ENCODE results near the gene IGSF3. TPM values are rescaled to one million over a fixed set of nuclear protein-coding genes. Genes with fewer than 3 reads are reported as not detected.

Gene IGSF3
- total and polyA plus RNA-seq, 2 of the 8 experiments (the other 6 are each of a cell fraction or from before 2014, with no cell fraction given), result 30.0 to 32.2 TPM

- H2BK120ac ChIP-seq (replicated peaks; ENCODE audit: low read depth, low read length), result no peak overlapping the region
- ChIA-PET POLR2A (ENCODE audit: partially characterized antibody) (interaction anchor here (1.2 kb wide), 1 partner anchor 355 kb away, joined by 3 read pairs; no protein-coding TSS in a partner anchor), CTCF (ENCODE audit: partially characterized antibody) (interaction anchor here (1.6 kb wide), 1 partner anchor 131 kb away, joined by 3 read pairs; no protein-coding TSS in a partner anchor)
- H3K79me1 ChIP-seq (ENCODE audit: low read depth, low read length), result no peaks in the 10 kb centered on the region
- no peaks in the 10 kb centered on the region for H3K4me1 ChIP-seq (replicated peaks in 1 of 4; ENCODE audit: control insufficient read depth in 3 of 4, insufficient read depth in 4 of 4, low read length in 3 of 4)
- 87% methylated on average over 3 of the region's 3 CpGs; no CpG with 5 or more reads in 1 of the 2 experiments for WGBS, 2 experiments (ENCODE audit: extremely low coverage in 1 of 2, insufficient coverage in 1 of 2, insufficient read length in 1 of 2, insufficient replicate concordance in 2 of 2, low coverage in 1 of 2, low lambda C conversion rate in 2 of 2, missing lambda C conversion rate in 1 of 2)
- no peaks in the 10 kb centered on the region for H4K20me1 ChIP-seq (replicated peaks in 1 of 2; ENCODE audit: control insufficient read depth in 1 of 2, insufficient read depth in 2 of 2, low read length in 2 of 2)
- H3K27ac ChIP-seq (ENCODE audit: low read depth, low read length), result no peak overlapping the region
- no peak for DNase-seq (ENCODE audit: low read depth in 1 of 2, low spot score in 2 of 2)
- H4K5ac ChIP-seq (ENCODE audit: insufficient read length, low read depth, low read length), result no peak overlapping the region
- no peak overlapping the region for H3K56ac ChIP-seq (replicated peaks; ENCODE audit: insufficient read length, low read depth, low read length)
- no peak overlapping the region for H3K18ac ChIP-seq (ENCODE audit: extremely low read depth, low read length)
- no peak overlapping the region for H3K23ac ChIP-seq (ENCODE audit: insufficient read length)
- peaks cover 0 to 7% of the 10 kb centered on the region in 2 experiments; a peak in 1 of 4 replicates for H3K9me3 ChIP-seq (ENCODE audit: insufficient read depth in 2 of 2, low read depth in 1 of 2, low read length in 1 of 2)
- no peaks in the 10 kb centered on the region for H3K23me2 ChIP-seq (ENCODE audit: low read depth, low read length)
- H2BK20ac ChIP-seq (ENCODE audit: low read length), result no peak overlapping the region
- no peak overlapping the region for H3K4me3 ChIP-seq (ENCODE audit: extremely low read depth in 1 of 4, insufficient read depth in 2 of 4, low read depth in 3 of 4, low read length in 4 of 4)
- no peak overlapping the region for H4K91ac ChIP-seq (replicated peaks; ENCODE audit: insufficient read length, low read length)
- H2BK5ac ChIP-seq (ENCODE audit: low read depth, low read length), result no peak overlapping the region
- H2AK5ac ChIP-seq (ENCODE audit: low read depth, low read length), result no peak overlapping the region
- H2AFZ ChIP-seq (ENCODE audit: low read length), result no peak overlapping the region
- no peak for FAIRE-seq
- no peak overlapping the region for H3K4me2 ChIP-seq (ENCODE audit: insufficient read depth in 1 of 2, low read depth in 2 of 2, low read length in 2 of 2)
- H3K9ac ChIP-seq (replicated peaks in 1 of 4; ENCODE audit: extremely low read depth in 1 of 4, low read depth in 3 of 4, low read length in 3 of 4), result no peak overlapping the region
- H3K27me3 ChIP-seq (replicated peaks in 1 of 4; ENCODE audit: control insufficient read depth in 3 of 4, extremely low read depth in 1 of 4, insufficient read depth in 3 of 4, low read length in 3 of 4), result no peaks in the 10 kb centered on the region
- H3K79me2 ChIP-seq (ENCODE audit: control insufficient read depth in 1 of 2, insufficient read depth in 2 of 2, low read length in 2 of 2), result no peaks in the 10 kb centered on the region
- H2BK12ac ChIP-seq (ENCODE audit: low read depth, low read length), result no peak overlapping the region
- no peak overlapping the region for H3K14ac ChIP-seq (ENCODE audit: insufficient read length)
- no peaks in the 10 kb centered on the region for H3K36me3 ChIP-seq (ENCODE audit: control insufficient read depth in 2 of 4, insufficient read depth in 4 of 4, low read length in 3 of 4)
- H2BK15ac ChIP-seq (ENCODE audit: low read length), result no peak overlapping the region
- H3K4ac ChIP-seq (replicated peaks; ENCODE audit: insufficient read length, low read depth, low read length), result no peak overlapping the region
- no peak overlapping the region for H4K8ac ChIP-seq (ENCODE audit: extremely low read depth, insufficient read depth, low read length)
- TF ChIP-seq BACH1 (IDR thresholded peaks at IDR 0.05; ENCODE audit: low read length) (no peak), KDM4A (IDR thresholded peaks at IDR 0.05; ENCODE audit: low read depth, low read length, severe bottlenecking) (no peak), KDM1A (IDR thresholded peaks at IDR 0.05; ENCODE audit: borderline replicate concordance, low read length) (no peak), CREB1 (IDR thresholded peaks at IDR 0.05) (no peak)
Observed at GRCh38 chr1:116704278-116704677, 36.7 kb upstream of the IGSF3 start.

Data from H1 (cell line).